B cell (primary cell): Measurements from ENCODE around the gene GAL. TPM values are rescaled to one million over a fixed set of nuclear protein-coding genes. Genes with fewer than 3 reads are reported as not detected.

ENCODE experiments used
- ATAC-seq: fragments of 200-7000 bp; cut with Tn5 transposase; one replicate; pipeline ENCODE4 v1.10.0; 2021; ENCODE audit warnings: low read depth, mild to moderate bottlenecking, moderate number of reproducible peaks, moderate library complexity
- CTCF ChIA-PET: fragments of 350-600 bp; sonication (Branson Sonifier 250); formaldehyde crosslinking; loops from one replicate; lab custom pipeline; 2021; ENCODE audit warnings: antibody characterized with exemption, inconsistent platforms; lab: Charles Lee
- POLR2A ChIA-PET: fragments of 350-600 bp; sonication (Branson Sonifier 250); formaldehyde crosslinking; loops from one replicate; lab custom pipeline; 2021; ENCODE audit warnings: antibody characterized with exemption; lab: Charles Lee
- DNase-seq: peaks from one replicate; pipeline ENCODE4 v3.0.0; 2013
- H2AFZ ChIP-seq: 2 replicates; pipeline ENCODE4 v1.6.1; 2012; ENCODE audit warnings: mild to moderate bottlenecking, low read depth, low read length; ENCODE audit not compliant: insufficient read depth, poor library complexity, severe bottlenecking
- H3K27ac ChIP-seq, 2 donors: 1 replicate in 1 of 2; 2 replicates in 1 of 2; pipeline ENCODE4 v1.5.1; 2012 to 2013; ENCODE audit warnings: low read length in 2 of 2, mild to moderate bottlenecking in 2 of 2, moderate library complexity in 1 of 2
- H3K27me3 ChIP-seq, 4 experiments: fragments of 200-600 bp in 1 of 4; sonication (generic) in 1 of 4; replicated peaks in 1 of 4; 1 replicate in 2 of 4; 2 replicates in 2 of 4; pipeline versions ENCODE4 v1.6.1 to v1.7.0; 2013 to 2016; ENCODE audit warnings: low read length in 3 of 4, mild to moderate bottlenecking in 2 of 4, mixed read lengths in 1 of 4, moderate library complexity in 1 of 4; ENCODE audit not compliant: insufficient read depth in 4 of 4, control insufficient read depth in 3 of 4; ENCODE audit errors: control extremely low read depth in 1 of 4
- H3K36me3 ChIP-seq, 2 experiments: replicated peaks in 1 of 2; 1 replicate in 1 of 2; 2 replicates in 1 of 2; pipeline versions ENCODE4 v1.6.1 to v1.7.1; 2013; ENCODE audit warnings: low read length in 1 of 2; ENCODE audit not compliant: insufficient read depth in 2 of 2, control insufficient read depth in 1 of 2; ENCODE audit errors: control extremely low read depth in 1 of 2, extremely low read depth in 1 of 2
- H3K4me1 ChIP-seq, 2 donors: fragments of 200-600 bp in 1 of 2; sonication (generic) in 1 of 2; 1 replicate in 1 of 2; 2 replicates in 1 of 2; pipeline versions ENCODE4 v1.5.1 to v1.6.1; 2013 to 2017; ENCODE audit warnings: low read length in 2 of 2; ENCODE audit not compliant: control insufficient read depth in 2 of 2, insufficient read depth in 2 of 2
- H3K4me2 ChIP-seq: replicated peaks from 2 replicates; pipeline ENCODE3; 2012; ENCODE audit warnings: mild to moderate bottlenecking, low read depth, low read length; ENCODE audit not compliant: poor library complexity, severe bottlenecking
- H3K4me3 ChIP-seq, 5 experiments: fragments of 200-600 bp in 1 of 5; sonication (generic) in 1 of 5; 1 replicate in 3 of 5; 2 replicates in 2 of 5; pipeline versions ENCODE4 v1.5.1 to v1.7.0; 2011 to 2016; ENCODE audit warnings: low read length in 4 of 5, mild to moderate bottlenecking in 4 of 5, low read depth in 2 of 5, control low read depth in 1 of 5, moderate library complexity in 1 of 5; ENCODE audit not compliant: insufficient read depth in 1 of 5; ENCODE audit errors: control extremely low read depth in 1 of 5, extremely low read depth in 1 of 5
- H3K79me2 ChIP-seq: fragments of 200-600 bp; sonication (generic); one replicate; pipeline ENCODE4 v1.6.0; 2016; ENCODE audit warnings: low read length; ENCODE audit not compliant: control insufficient read depth, insufficient read depth
- H3K9ac ChIP-seq: fragments of 200-600 bp; sonication (generic); 2 replicates; pipeline ENCODE4 v1.6.1; 2017; ENCODE audit warnings: mild to moderate bottlenecking, low read length, moderate library complexity
- H3K9me3 ChIP-seq, 3 donors: one replicate each; pipeline versions ENCODE4 v1.6.1 to v1.7.1; 2013; ENCODE audit warnings: low read length in 2 of 3; ENCODE audit not compliant: control insufficient read depth in 2 of 3, insufficient read depth in 1 of 3; ENCODE audit errors: control extremely low read depth in 1 of 3
- H4K20me1 ChIP-seq: 2 replicates; pipeline ENCODE4 v1.6.0; 2012; ENCODE audit warnings: mild to moderate bottlenecking, low read length; ENCODE audit not compliant: insufficient read depth, control insufficient read depth, poor library complexity, severe bottlenecking
- H3K27ac Mint-ChIP-seq: one replicate; pipeline ENCODE4 v1.8.0; 2021; ENCODE audit warnings: mixed read lengths
- H3K27me3 Mint-ChIP-seq: one replicate; pipeline ENCODE4 v1.8.0; 2021; ENCODE audit warnings: mixed read lengths
- H3K4me1 Mint-ChIP-seq: one replicate; pipeline ENCODE4 v1.8.0; 2021; ENCODE audit warnings: mixed read lengths
- H3K4me3 Mint-ChIP-seq: one replicate; pipeline ENCODE4 v1.8.0; 2021; ENCODE audit warnings: mixed read lengths
- H3K9me3 Mint-ChIP-seq: one replicate; pipeline ENCODE4 v1.8.0; 2022; ENCODE audit warnings: mixed read lengths; ENCODE audit not compliant: insufficient read depth
- CTCF ChIP-seq: fragments of 200-600 bp; IDR thresholded peaks from one replicate; pipeline ENCODE4 v1.8.0; 2022; ENCODE audit warnings: antibody characterized with exemption, mild to moderate bottlenecking
- EZH2 ChIP-seq: IDR thresholded peaks from 2 replicates; pipeline ENCODE4 v1.6.1; 2012; ENCODE audit warnings: borderline replicate concordance, low read depth, mild to moderate bottlenecking, moderate library complexity, low read length; ENCODE audit not compliant: insufficient read depth, poor library complexity, severe bottlenecking
- WGBS: methylation state at CpG from one replicate; pipeline ENCODE4 v1.1.5; 2013; ENCODE audit warnings: missing lambda C conversion rate; ENCODE audit not compliant: insufficient coverage; 5-methylcytosine and 5-hydroxymethylcytosine counted together
- intact Hi-C: fragments of 100-400 bp; cut with micrococcal nuclease; formaldehyde crosslinking; loops from one replicate; pipeline ENCODE4 v1.10.0; 2022
- polyA plus RNA-seq: library from polyadenylated mRNA; depleted of rRNA; stranded (reverse); fragments of >200 nt; gene quantifications from 2 replicates; pipeline ENCODE4 v1.2.3, GENCODE V29; 2012
- total RNA-seq, 2 donors: library from RNA; stranded (reverse); fragments of 120-200 nt in 1 of 2; gene quantifications; 1 replicate in 1 of 2; 2 replicates in 1 of 2; pipeline versions ENCODE4 v1.2.3 to v1.2.4, GENCODE V29; 2013 to 2022

The GAL gene
- total and polyA plus RNA-seq, 2 donors (not counting 1 experiment from before 2014, with no cell fraction given), result not detected

DNA sequence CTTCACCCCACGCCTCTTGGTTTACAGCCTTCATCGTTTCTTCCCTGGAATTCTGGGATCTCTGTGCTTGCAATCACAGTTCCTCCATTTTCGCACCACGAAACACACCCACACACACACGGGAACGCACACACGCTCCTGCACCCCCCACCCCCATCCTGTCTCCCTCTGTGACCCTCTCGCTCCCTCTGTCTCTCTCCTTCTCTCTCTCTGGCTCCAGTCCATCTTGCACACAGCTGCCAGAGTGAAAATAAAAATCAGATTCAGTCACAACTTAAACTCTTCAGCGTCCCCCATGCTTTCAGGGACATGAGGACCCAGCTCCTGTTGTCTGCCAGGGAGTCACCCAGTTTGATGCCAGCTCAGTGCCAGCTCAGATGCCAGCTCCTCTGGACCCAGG, 3.0 kb downstream of the GAL start:
- Histone ChIP-seq H3K4me2 (no peak overlapping the region), H3K4me1 (peaks cover 0 to 4% of the 10 kb centered on the region in 2 donors), H3K27ac (no peak overlapping the region), H3K9ac (no peak overlapping the region), H3K27me3 (peaks cover 0 to 36% (median 5%) of the 10 kb centered on the region in 4 experiments), H3K79me2 (no peaks in the 10 kb centered on the region), H3K36me3 (no peaks in the 10 kb centered on the region), H4K20me1 (no peaks in the 10 kb centered on the region), H3K4me3 (no peak overlapping the region), H3K9me3 (peaks cover 0 to 4% (median 0%) of the 10 kb centered on the region in 3 donors), H2AFZ (no peak overlapping the region)
- no peak for ATAC-seq
- no peaks in the 10 kb centered on the region for H3K9me3 Mint-ChIP-seq
- 79% methylated on average over 9 of the region's 9 CpGs for WGBS
- no peaks in the 10 kb centered on the region for H3K4me1 Mint-ChIP-seq
- peaks cover 51% of the 10 kb centered on the region for H3K27me3 Mint-ChIP-seq
- no peak overlapping the region for H3K27ac Mint-ChIP-seq
- no peak for DNase-seq
- no peak overlapping the region for H3K4me3 Mint-ChIP-seq
- ChIA-PET CTCF (no interaction called here), POLR2A (no interaction called here)
- intact Hi-C loops, result no loop called here
- no peak for TF ChIP-seq CTCF
- no peak for TF ChIP-seq EZH2

- no peak overlapping the region for H3K9ac ChIP-seq
- no peaks in the 10 kb centered on the region for H3K36me3 ChIP-seq
- ChIA-PET POLR2A (no interaction called here), CTCF (no interaction called here)
- intact Hi-C loops, result no loop called here
- no peaks in the 10 kb centered on the region for H3K9me3 Mint-ChIP-seq
- DNase-seq, result no peak
- H3K4me2 ChIP-seq, result no peak overlapping the region
- no peaks in the 10 kb centered on the region for H3K79me2 ChIP-seq
- WGBS, result 93% methylated on average over 14 of the region's 14 CpGs
- H3K4me1 Mint-ChIP-seq, result no peaks in the 10 kb centered on the region
- H4K20me1 ChIP-seq, result no peaks in the 10 kb centered on the region
- H3K4me3 Mint-ChIP-seq, result no peak overlapping the region
- no peak overlapping the region for H3K27ac Mint-ChIP-seq
- peaks cover 0 to 4% of the 10 kb centered on the region in 2 donors for H3K4me1 ChIP-seq
- H3K27me3 ChIP-seq, result peaks cover 0 to 29% (median 5%) of the 10 kb centered on the region in 4 experiments
- peaks cover 0 to 4% (median 0%) of the 10 kb centered on the region in 3 donors for H3K9me3 ChIP-seq
- peaks cover 45% of the 10 kb centered on the region for H3K27me3 Mint-ChIP-seq
- TF ChIP-seq EZH2 (no peak), CTCF (no peak)
- no peak overlapping the region for H2AFZ ChIP-seq
- H3K27ac ChIP-seq, result no peak overlapping the region
- ATAC-seq, result no peak
- no peak overlapping the region for H3K4me3 ChIP-seq
Measured at GRCh38 chr11:68687986-68688385, 3.6 kb downstream of the GAL start.
